Activated CD4-positive, alpha-beta T cell treated with anti-CD3 and anti-CD28 coated beads for 4 hours (primary cell): ENCODE data around the gene ECHDC3.

ENCODE experiments used
- DNase-seq, 2 donors: peaks; one replicate each; pipeline ENCODE4 v3.0.0-alpha.2; 2020

Gene ECHDC3

GRCh38 chr10:11787374-11787773, 45.2 kb downstream of the ECHDC3 start:
- no peak for DNase-seq

DNA sequence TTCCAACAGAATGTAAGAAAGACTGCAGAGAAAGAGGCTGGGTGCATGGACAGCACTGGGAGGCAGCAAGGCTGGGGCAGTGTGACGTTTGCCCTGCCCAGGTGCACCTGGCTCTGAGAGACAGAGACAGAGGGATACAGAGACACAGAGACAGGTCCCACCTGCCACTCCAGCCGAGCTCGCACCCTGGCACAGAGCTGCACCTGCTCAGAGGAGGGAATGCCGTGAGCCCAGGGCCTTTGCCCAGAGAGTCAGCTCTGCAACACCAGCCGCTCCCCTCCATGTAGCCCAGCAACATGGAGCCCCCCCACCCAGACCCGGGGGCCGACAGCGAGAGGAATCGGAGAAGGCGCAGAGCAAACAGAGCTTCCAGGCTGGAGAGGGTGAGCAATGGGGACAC, 45.7 kb downstream of the ECHDC3 start:
- no peak for DNase-seq

DNA sequence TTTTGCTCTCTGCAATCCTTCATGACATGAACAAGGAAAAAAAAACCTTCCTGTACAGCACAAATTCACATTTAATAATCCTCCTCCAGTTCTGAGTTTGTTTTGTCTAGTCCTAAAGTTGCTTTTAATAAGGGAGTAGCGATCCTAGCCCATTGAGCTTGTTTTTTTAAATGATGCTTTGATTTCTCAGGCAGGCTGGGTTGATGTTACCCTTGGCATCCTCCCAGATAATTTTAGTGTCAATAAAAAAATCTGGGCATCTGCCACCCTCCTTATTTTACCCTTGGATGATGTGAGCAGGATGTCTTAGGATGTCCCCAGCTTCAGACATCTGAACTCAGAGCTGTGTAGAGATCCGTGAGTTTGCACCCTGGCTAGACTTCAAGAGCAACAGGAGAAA, 47.1 kb downstream of the ECHDC3 start:
- DNase-seq: no peak

DNA sequence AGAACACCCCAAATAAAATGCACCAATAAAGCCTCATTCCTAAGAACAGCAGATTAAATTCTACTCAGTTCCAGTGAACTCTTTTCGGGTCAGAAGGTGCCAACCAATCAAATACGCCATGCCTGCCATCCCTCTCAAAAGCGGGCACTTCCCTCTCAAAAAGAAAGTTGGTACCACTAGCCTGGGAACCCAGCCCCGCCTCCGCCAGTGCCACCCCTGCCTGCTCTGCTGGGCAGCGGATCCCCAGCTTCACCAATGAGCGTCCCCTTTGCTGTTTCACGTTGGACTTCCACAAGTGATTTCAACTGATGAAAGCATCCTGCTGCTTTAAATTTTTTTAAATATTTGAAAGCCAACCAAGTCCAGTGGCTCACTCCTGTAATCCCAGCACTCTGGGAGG, 47.8 kb downstream of the ECHDC3 start:
- DNase-seq: no peak

- DNase-seq: no peak
These were observed 51.7 kb downstream of the ECHDC3 start for GRCh38 chr10:11793762-11794479.

DNA sequence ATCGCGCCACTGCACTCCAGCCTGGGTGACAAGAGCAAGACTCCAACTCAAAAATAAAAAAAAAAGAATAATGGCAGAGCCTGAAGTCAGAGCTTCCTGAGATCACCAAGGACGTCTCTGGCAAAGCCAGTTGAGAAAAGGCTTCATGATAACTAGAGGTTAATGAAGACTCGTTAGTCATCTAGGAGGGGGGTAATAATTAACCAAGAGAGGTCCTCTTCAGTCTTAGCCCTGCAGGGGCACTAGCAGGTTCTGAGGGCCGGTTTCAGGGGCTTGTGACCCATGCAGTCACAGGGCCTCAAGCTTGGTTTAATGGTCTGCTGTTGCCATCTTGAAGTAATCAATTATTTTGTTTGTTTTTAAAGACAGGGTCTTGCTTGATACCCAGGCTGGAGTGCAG, 52.4 kb downstream of the ECHDC3 start:
- no peak for DNase-seq

- peak; percentile 6 to 35 for DNase-seq
These were observed 53.1 kb downstream of the ECHDC3 start for GRCh38 chr10:11795101-11795920.

DNA sequence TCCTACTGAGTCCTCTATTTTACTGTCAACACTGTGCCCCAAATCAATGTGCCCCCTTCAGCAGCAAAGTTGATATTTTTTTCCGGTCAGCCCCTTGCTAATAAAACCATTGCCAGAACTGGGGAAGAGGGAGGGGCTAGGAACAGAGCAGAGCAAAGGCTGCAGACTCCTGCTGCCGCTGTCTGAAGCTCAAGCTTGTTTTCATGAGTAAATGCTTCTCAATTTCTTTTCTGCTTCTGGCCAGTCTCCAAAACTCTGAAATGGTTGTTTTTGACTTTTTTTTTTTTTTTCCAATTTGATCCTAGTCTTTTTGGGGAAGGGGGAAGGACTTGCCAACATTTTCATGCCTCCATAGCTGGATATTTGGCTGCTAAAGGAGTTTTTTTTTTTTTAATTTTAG, 54.3 kb downstream of the ECHDC3 start:
- no peak for DNase-seq

DNA sequence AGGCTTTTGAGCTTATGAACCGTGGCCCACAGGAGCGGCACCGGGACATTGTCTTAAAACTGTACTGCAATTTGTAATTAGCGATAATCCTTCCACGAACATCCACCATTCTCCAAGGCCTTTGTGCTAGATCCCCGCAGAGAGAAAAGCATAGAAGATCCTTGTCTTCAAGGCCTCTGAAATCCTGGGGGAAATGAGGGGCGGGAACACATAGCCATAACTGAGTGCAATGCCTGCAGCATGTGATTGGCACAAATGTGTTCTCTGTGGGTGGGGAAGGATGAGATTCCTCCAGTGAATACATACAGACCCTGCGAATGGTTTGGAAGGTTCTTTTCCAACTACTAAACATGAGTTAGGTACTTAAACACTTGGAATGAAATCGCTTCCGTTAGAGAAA, 55.1 kb downstream of the ECHDC3 start:
- no peak for DNase-seq

DNA sequence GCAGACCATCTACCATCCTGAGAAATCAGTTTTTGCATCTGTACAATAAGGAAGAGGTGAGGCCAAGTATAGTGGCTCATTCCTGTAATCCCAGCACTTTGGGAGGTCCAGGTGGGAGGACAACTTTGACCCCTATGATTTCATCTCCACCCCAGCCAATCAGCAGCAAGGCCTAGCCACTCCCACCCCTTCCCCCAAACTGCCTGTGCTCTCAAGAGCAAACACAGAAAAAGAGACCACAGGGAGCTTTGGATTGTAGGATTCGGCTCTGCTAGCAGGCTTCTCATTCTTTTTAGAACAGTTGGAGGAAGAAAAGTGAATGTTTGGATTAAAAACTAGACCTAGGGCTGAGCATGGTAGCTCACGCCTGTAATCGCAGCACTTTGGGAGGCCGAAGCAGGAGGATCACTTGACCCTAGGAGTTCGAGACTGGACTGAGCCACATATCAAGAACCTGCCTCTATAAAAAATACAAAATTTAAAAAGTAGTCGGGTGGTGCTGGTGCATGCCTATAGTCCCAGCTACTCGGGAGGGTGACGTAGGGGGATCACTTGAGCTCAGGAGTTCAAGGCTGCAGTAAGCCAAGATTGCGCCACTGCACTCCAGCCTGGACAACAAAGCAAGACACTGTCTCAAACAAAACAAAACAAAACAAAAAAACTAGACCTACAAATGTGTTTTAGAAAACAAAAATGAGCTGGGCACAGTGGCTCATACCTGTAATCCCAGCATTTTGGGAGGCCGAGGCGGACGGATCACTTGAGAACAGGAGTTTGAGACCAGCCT, 55.9 kb downstream of the ECHDC3 start:
- DNase-seq: no peak

- DNase-seq: no peak
These were observed 56.9 kb downstream of the ECHDC3 start for GRCh38 chr10:11798845-11799735.

- DNase-seq: no peak
These were observed 57.5 kb downstream of the ECHDC3 start for GRCh38 chr10:11799736-11800080.

DNA sequence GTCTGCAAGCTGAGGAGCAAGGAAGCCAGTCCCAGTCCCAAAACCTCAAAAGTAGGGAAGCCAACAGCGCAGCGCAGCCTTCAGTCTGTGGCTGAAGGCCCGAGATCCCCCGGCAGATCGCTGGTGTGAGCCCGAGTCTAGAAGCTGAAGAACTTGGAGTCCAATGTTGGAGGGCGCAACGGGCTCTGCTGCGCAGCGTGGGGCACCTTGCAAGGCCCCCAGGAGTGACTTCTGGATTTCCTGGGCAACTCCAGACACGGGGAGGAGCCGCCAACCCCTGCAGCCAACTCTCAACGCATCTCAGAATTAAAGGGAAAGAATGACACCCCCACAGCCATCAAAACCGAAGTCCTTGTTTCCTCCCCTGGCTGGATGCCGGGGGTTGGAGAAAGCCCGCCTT, 62.2 kb downstream of the ECHDC3 start:
- DNase-seq: no peak

- no peak for DNase-seq
These were observed 63.6 kb downstream of the ECHDC3 start for GRCh38 chr10:11805792-11806191.

- DNase-seq: no peak
These were observed 64.5 kb downstream of the ECHDC3 start for GRCh38 chr10:11806706-11807105.

DNA sequence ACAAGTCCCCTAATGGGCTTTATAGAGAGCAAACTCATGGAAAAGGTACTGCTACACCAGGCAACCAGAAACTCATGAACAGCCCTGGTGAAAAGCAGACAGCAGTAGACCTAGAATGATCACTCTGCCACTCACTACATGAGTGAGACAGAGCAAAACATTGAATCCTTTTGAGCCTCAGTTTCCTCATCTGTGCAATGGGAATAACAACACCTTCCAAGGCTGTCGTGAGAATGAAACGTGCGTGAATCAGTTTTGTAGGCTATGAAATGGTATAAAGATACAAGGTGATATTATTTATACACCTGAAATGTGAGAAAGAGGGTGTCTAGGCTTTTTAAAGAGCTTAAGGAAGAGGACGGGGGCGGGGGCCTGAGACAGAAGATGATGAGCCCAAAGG, 66.6 kb downstream of the ECHDC3 start:
- DNase-seq: no peak

DNA sequence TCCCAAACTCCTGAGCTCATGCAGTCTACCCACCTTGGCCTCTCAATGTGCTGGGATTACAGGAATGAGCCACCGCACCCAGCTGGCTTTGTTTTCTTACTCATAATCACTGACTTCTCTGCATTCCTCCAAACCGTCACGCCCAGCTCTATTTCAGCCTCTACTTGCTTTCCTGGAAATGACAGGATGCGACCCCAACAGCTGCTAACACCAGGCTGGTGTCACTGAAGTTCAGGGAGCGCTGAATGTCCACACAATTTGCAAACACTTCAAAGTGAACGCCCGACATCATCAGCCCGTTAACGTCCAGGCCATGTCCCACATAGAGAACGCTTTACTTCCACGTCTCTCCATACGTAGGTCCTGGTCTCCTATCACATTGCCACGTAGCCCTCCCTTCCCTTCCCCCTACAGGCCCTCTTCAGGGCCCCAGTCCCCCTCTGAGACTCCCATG, 68.2 kb downstream of the ECHDC3 start:
- no peak for DNase-seq

- DNase-seq: no peak
These were observed 68.8 kb downstream of the ECHDC3 start for GRCh38 chr10:11810973-11811372.

- DNase-seq: no peak
These were observed 71.0 kb downstream of the ECHDC3 start for GRCh38 chr10:11813177-11813576.
